Measurements from ENCODE around the gene THBS3. TPM values are rescaled to one million over a fixed set of nuclear protein-coding genes. Genes with fewer than 3 reads are reported as not detected.
A peak's percentile ranks its signal among the peaks of the same experiment; 100 is the strongest.
"Not testable (repeated sequence)": the region's sequence is repeated elsewhere in the genome, so short reads cannot be mapped to it uniquely, and the experiment has no call there.

Gene THBS3
- total RNA-seq, 2 donors from 2014 or later, result 17.2 to 23.6 TPM

GRCh38 chr1:155219592-155220031 lies 11.9 kb upstream of the THBS3 start:
- no peaks in the 10 kb centered on the region for H3K36me3 Mint-ChIP-seq
- ATAC-seq (peak; percentile 60 to 80), DNase-seq (ENCODE audit: low spot score in 2 of 2) (no peak)
- no peaks in the 10 kb centered on the region for H3K9me3 Mint-ChIP-seq
- peak overlapping the region in 1 of 2 donors; percentile 67 for H3K27ac Mint-ChIP-seq

- peak; percentile 28 to 68 for ATAC-seq
- no peaks in the 10 kb centered on the region for H3K9me3 Mint-ChIP-seq
- H3K36me3 Mint-ChIP-seq, result no peaks in the 10 kb centered on the region
- peak in 1 of 2 donors; percentile 36 for DNase-seq (ENCODE audit: low spot score in 2 of 2)
- peak overlapping the region in 1 of 2 donors; percentile 67 for H3K27ac Mint-ChIP-seq
Measured at GRCh38 chr1:155218854-155219591, 11.3 kb upstream of the THBS3 start.

DNA sequence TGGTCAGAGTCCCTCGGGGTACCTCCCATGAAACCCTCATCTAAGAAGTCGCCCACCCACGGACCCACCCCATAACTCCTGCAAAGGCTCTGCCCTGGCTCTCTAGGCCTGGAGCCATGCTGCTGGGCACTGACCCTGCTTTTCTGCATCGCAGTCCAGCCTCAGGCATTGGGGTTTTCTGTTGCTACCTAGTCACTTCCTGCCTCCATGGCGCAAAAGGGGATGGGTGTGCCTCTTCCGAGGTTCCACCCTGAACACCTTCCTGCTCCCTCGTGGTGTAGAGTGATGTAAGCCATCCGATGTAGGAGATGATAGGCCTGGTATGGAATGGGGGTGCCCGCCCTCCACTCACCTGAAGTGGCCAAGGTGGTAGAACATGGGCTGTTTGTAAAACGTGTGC lies 7.0 kb upstream of the THBS3 start:
- peak overlapping the region in 1 of 2 donors; percentile 6 for H3K27ac Mint-ChIP-seq
- not testable (repeated sequence) for ATAC-seq

GRCh38 chr1:155212051-155212440 lies 4.3 kb upstream of the THBS3 start:
- H3K9me3 Mint-ChIP-seq; ATAC-seq; H3K27ac Mint-ChIP-seq; DNase-seq (ENCODE audit: low spot score in 2 of 2); H3K36me3 Mint-ChIP-seq: not testable (repeated sequence)

More for the DNA sequence above, 7.0 kb upstream of the THBS3 start:
- not testable (repeated sequence) for DNase-seq (ENCODE audit: low spot score in 2 of 2); H3K9me3 Mint-ChIP-seq; H3K36me3 Mint-ChIP-seq

GRCh38 chr1:155211381-155212050 lies 3.8 kb upstream of the THBS3 start:
- not testable (repeated sequence) for H3K36me3 Mint-ChIP-seq; ATAC-seq; DNase-seq (ENCODE audit: low spot score in 2 of 2); H3K27ac Mint-ChIP-seq; H3K9me3 Mint-ChIP-seq

DNA sequence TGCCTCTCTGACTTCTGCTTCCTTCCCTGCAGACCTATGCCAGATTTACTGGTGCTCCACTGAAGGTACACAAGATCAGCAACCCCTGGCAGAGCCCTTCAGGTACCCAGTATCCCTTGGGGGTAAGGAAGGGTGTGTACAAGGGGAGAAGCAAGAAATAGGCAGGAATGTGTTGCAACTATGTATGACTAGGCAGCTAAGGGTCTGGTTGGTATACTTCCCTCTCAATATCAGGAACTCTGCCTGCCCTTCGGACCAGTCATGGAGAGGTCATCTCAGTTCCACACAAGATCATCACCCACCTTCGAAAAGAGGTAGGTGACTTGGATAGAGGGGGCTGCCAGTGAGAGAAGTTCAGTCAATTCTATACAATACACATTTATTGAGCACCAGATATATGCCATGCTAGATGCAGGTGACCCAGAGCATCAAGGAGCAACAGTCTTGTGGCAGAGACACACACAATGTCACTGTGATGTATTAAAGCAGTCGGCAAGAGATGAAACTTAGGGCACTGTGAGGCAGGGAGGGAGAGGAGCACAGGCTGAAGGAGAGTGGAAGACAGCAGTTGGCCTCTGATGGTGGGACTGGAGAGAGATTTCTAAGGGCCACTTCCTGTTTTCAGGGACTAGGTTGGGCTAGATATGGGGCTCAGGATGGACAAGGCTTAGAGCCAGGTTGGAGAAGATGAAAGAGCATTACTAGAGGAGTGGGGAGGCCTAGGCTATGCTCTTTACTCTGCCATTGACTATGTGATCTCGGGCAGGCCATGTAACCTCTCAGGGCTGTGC lies 2.8 kb upstream of the THBS3 start:
- Mint-ChIP-seq H3K36me3 (no peaks in the 10 kb centered on the region), H3K9me3 (no peaks in the 10 kb centered on the region), H3K27ac (no peak overlapping the region)
- ATAC-seq, result no peak
- no peak for DNase-seq (ENCODE audit: low spot score in 2 of 2)

DNA sequence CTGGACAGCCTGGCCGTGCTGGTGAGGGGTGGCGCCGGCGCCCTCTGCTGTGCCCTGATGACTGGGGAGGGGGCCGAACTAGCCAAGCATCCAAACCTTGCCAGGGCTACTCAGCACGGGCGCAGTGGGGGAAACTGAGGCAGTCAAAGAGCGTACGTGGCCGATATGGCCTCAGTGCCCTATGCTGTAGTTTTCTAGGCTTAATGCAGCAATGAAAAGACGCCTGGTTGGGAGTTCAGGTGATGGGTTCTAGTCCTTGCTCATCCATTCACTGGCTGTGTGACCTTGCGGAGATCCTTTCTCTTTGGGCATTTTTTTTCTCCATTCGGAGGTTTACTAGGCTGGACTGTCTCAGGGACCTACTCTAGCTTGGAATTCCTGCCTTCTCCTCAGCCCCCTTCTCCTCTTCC lies 1.6 kb upstream of the THBS3 start:
- no peaks in the 10 kb centered on the region for H3K9me3 Mint-ChIP-seq
- H3K27ac Mint-ChIP-seq, result peak overlapping the region; percentile 91 to 93
- DNase-seq (ENCODE audit: low spot score in 2 of 2) (no peak), ATAC-seq (no peak)
- no peaks in the 10 kb centered on the region for H3K36me3 Mint-ChIP-seq

DNA sequence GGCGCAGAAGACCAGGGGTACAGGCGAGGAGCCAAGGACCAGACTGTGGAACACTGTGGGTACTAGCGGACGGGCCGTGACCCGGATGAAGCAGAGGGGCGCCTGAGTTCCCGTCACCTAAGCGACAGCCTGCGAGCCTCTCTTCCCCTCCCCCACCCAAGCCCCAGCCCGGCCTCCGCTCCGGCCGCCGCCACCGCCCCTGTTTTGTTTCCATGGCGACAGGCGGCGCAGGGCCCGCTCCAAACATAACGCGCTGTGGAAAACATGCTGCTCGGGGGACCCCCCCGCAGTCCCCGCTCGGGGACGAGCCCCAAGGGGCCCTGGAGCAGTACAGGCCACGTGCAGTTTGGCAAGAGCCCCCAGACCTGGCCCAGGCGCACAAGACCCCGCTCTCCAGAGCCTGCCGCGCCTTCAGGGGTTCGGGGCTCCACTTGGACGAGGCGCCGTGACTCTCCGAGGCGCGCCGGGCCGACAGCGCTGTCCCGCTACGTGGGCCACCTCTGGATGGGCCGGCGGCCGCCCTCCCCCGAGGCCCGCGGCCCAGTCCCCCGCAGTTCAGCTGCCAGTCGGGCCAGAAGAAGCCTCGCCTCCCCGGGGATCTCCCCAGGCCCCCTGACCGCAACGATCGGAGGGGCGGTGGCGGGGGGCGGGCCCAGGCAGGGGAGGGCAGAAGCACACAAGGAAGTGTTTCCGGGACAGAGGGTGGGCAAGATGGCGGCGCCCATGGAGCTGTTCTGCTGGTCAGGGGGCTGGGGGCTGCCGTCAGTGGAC lies 1.0 kb upstream of the THBS3 start, which contains the start of gene MTX1:
Gene MTX1 (plus strand): TSS at position 155 of the 771 bp plus-strand sequence. CDS start 110 bp downstream, at position 265.
- peak; percentile 85 to 89 for ATAC-seq
- H3K27ac Mint-ChIP-seq, result peak within 1 kb of the TSS; percentile 93 to 96
- no peaks in the 10 kb centered on the region for H3K36me3 Mint-ChIP-seq
- H3K9me3 Mint-ChIP-seq, result no peaks in the 10 kb centered on the region
- peak; percentile 84 to 88 for DNase-seq (ENCODE audit: low spot score in 2 of 2)

DNA sequence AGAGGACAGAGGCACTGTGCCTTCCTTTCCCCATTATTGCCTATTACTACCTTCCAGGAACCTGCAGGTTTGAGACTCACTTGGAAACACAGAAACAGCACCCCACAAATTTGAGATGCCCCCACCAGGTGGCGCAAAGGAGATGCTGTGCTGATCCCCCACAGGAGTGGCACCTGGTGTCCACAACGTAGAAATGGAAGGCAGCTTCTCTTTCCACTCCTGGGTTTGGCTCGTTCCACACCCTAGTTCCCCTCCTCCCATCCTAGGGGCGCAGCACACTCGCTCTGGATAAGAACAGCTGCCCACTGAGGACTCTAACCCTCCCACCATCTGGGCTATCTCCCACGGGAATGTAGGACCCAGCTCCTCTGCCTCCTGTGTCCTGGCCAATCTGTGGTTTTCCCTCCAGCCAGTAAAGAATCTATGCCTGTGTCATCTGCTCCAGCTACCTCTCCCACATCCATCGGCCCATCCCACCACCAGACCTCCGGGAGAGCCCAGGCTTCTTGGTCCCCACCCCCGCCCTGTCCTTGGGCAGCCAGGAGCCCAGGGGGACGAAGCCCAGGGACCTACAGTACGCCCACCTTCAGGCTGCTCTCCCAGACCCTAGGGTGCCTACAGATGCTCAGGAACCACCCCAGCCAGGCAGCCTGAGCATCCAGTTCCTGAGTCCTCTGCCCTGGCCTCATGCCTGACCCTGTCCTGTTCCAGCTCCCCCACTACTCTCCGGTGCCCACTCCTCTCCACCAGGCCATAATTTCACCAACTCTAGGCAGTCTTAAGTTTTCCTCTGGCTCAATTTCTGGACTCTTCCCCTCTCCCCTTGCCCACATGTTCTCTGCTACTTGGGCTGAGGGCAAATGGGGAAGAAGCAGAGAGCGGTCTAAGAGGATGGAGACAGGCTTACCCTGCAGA lies 549 bp downstream of the THBS3 start:
- Mint-ChIP-seq H3K36me3 (no peaks in the 10 kb centered on the region), H3K27ac (peak overlapping the region; percentile 46 to 93), H3K9me3 (no peaks in the 10 kb centered on the region)
- ATAC-seq (peak; percentile 39 to 53), DNase-seq (ENCODE audit: low spot score in 2 of 2) (peak; percentile 81 to 96)

DNA sequence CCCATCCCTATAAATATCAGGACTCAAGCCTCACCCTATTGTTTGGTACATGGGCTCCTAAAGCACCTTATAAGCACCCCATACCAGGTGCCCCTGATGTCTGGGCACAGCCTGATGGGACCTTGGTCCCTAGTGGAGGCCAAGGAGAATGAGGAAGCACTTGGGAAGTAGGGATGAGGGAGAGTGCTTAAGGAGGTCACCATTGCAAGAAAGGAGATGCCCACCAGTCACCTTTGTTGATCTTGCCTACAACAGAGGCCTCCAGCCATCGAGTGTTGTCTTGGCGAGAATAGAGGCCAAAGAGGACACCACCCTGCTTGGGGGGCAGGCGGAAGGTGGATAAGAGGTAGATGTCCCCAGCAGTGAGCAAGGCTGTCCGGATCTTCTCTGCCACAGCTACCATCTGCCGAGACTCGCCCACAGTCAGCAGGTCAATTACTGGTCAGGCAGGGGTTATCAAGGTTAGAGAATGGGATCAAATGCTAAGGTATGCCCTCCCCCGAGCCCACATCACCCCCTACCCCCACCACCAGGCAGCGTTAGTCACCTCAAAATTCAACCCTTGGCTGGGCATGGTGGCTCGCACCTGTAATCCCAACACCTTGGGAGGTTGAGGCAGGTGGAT lies 1.6 kb downstream of the THBS3 start:
- no peak for ATAC-seq
- no peak for DNase-seq (ENCODE audit: low spot score in 2 of 2)
- Mint-ChIP-seq H3K27ac (peak overlapping the region in 1 of 2 donors; percentile 93), H3K36me3 (no peaks in the 10 kb centered on the region), H3K9me3 (no peaks in the 10 kb centered on the region)

- no peaks in the 10 kb centered on the region for H3K36me3 Mint-ChIP-seq
- no peak overlapping the region for H3K27ac Mint-ChIP-seq
- no peak for DNase-seq (ENCODE audit: low spot score in 2 of 2)
Measured at GRCh38 chr1:155205035-155205434, 2.7 kb downstream of the THBS3 start.

GRCh38 chr1:155202731-155203515 lies 4.8 kb downstream of the THBS3 start:
- no peak overlapping the region for H3K27ac Mint-ChIP-seq
- ATAC-seq, result no peak
- H3K36me3 Mint-ChIP-seq, result no peaks in the 10 kb centered on the region
- H3K9me3 Mint-ChIP-seq, result no peaks in the 10 kb centered on the region
- DNase-seq (ENCODE audit: low spot score in 2 of 2), result no peak

More at GRCh38 chr1:155205035-155205434, 2.7 kb downstream of the THBS3 start:
- no peak for ATAC-seq
- H3K9me3 Mint-ChIP-seq, result no peaks in the 10 kb centered on the region

- Mint-ChIP-seq H3K36me3 (no peaks in the 10 kb centered on the region), H3K27ac (no peak overlapping the region), H3K9me3 (no peaks in the 10 kb centered on the region)
- DNase-seq (ENCODE audit: low spot score in 2 of 2) (no peak), ATAC-seq (no peak)
Measured at GRCh38 chr1:155202198-155202597, 5.5 kb downstream of the THBS3 start.

DNA sequence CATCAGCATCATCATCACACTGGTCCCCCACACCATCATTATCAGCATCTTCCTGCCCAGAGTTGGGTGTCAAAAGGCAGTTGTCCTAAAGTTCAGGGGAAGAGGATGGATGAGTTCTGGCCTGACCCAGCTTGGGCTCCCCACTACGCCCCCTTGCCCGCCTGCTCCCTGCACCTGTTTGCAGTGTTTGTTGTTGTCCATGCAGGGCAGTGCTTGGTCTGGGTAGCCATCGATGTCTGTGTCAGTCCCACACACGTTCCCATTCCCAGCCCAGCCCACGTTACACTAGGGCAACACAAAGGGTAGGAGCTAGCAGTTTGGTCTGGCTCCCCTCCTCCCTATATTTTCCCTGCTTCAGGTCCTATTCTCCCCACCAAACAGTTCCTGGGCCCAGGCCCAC lies 6.8 kb downstream of the THBS3 start:
- peak overlapping the region in 1 of 2 donors; percentile 49 for H3K27ac Mint-ChIP-seq
- H3K9me3 Mint-ChIP-seq, result no peaks in the 10 kb centered on the region
- DNase-seq (ENCODE audit: low spot score in 2 of 2), result no peak
- ATAC-seq, result no peak
- H3K36me3 Mint-ChIP-seq, result no peaks in the 10 kb centered on the region
